GM12873 (cell line): ENCODE results near the gene OR52E2.

ENCODE experiments used
- CTCF ChIP-seq: IDR thresholded peaks from 2 replicates; pipeline ENCODE4 v1.5.1; 2012; ENCODE audit warnings: low read depth, mild to moderate bottlenecking, moderate library complexity, low read length, control low read depth; ENCODE audit not compliant: insufficient read depth; ENCODE audit errors: missing control alignments

The OR52E2 gene

GRCh38 chr11:5042091-5042490 is 17.3 kb downstream of the OR52E2 start:
- TF ChIP-seq CTCF = no peak

- no peak for TF ChIP-seq CTCF
Measured at GRCh38 chr11:5040876-5041275, 18.6 kb downstream of the OR52E2 start.

GRCh38 chr11:5038341-5038740 is 21.1 kb downstream of the OR52E2 start:
- TF ChIP-seq CTCF = no peak

GRCh38 chr11:5037926-5038325 is 21.5 kb downstream of the OR52E2 start:
- TF ChIP-seq CTCF = no peak

GRCh38 chr11:5036669-5037068 is 22.8 kb downstream of the OR52E2 start:
- TF ChIP-seq CTCF = no peak

GRCh38 chr11:5021996-5022395 is 37.4 kb downstream of the OR52E2 start:
- no peak for TF ChIP-seq CTCF

- no peak for TF ChIP-seq CTCF
Measured at GRCh38 chr11:5013012-5013411, 46.4 kb downstream of the OR52E2 start.
